ENCODE results near the gene TBC1D22A.

- TF ChIP-seq CTCF (conservative IDR thresholded peaks at IDR 0.05; ENCODE audit: low read depth, low read length) (no peak), EZH2 (IDR thresholded peaks at IDR 0.05; ENCODE audit: low read length, unreplicated experiment) (no peak), EZH2phosphoT487 (IDR thresholded peaks at IDR 0.05; ENCODE audit: borderline replicate concordance, low read length) (no peak)
These were observed 436.4 kb downstream of the TBC1D22A start for GRCh38 chr22:47198801-47199251.

Data from PC-3 (cell line).